ENCODE results near the gene IFRD2. TPM values are rescaled to one million over a fixed set of nuclear protein-coding genes. Genes with fewer than 3 reads are reported as not detected.
A peak's percentile ranks its signal among the peaks of the same experiment; 100 is the strongest.

IFRD2 gene
- total and polyA plus RNA-seq, 2 of the 13 experiments (the other 11 are each of a cell fraction or from before 2014, with no cell fraction given), result 32.8 to 96.1 TPM

DNA sequence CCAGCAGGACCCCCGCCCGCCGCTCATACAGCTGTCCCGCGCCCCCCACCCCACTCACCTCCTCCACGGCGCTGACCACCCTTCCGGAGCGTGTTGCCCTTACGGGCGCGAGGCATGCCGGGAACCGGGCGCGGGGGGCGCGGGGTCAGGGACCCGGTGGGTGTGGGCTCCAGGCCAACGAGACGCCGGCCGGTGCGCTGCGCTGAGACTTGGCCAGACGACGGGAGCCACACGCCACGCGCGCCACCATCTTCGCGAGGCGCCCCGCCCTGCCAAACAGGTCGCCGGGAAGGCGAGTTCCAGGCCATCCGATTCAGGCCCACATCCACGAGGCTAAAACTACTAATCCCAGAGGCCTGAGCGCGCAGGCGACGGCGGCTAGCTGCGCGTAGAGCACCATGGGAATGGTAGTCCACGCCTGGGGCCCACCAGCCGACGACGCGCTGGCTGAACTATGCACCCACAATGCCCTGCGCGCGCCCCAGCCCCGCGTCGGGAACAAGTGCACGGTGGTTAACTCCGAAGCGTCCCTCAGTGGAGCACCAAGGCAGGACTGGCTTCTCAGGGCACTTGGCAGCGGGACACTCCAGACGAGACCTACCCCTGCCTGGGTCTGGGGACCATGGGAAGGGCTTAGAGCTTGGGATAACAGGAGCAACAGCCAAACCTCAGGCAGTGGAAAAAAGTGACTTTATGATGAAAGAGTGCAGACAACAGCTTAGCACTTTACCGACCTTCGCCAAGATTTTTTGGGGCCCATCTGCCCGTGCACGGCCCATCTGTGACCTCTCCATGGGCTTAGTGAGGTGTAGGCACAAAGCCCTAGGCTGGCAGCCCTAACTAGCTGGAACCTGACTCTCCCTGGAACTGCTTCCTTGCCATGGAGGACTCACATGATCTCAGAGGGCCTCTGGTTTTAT is at the start of gene IFRD2 (continued):
- TF ChIP-seq ZBTB8A (CRISPR knock-in tag; IDR thresholded peaks at IDR 0.05; ENCODE audit: borderline replicate concordance, low read depth) (no peak), ZNF546 (CRISPR knock-in tag; conservative IDR thresholded peaks at IDR 0.05) (no peak), BRCA1 (CRISPR knock-in tag; IDR thresholded peaks at IDR 0.05) (no peak), RXRA (CRISPR knock-in tag; IDR thresholded peaks at IDR 0.05) (peak; percentile 60; the same call in 1 of the 2 replicates), TCF7L2 (IDR thresholded peaks at IDR 0.05; ENCODE audit: low read depth, low read length) (no peak), DNMT3B (CRISPR knock-in tag; conservative IDR thresholded peaks at IDR 0.05) (no peak), MYC (CRISPR knock-in tag; IDR thresholded peaks at IDR 0.05; ENCODE audit: borderline replicate concordance) (peak; percentile 76; the same call in 1 of the 2 replicates), BRD4 (CRISPR knock-in tag; IDR thresholded peaks at IDR 0.05) (no peak; the same call in 1 of the 2 replicates), ZNF253 (CRISPR knock-in tag; IDR thresholded peaks at IDR 0.05; ENCODE audit: borderline replicate concordance) (no peak), ZNF280B (CRISPR knock-in tag; IDR thresholded peaks at IDR 0.05; ENCODE audit: borderline replicate concordance) (no peak; the same call in 1 of the 2 replicates), ZFX (CRISPR knock-in tag; IDR thresholded peaks at IDR 0.05; ENCODE audit: low read depth) (peak; percentile 79), MIER3 (CRISPR knock-in tag; IDR thresholded peaks at IDR 0.05; ENCODE audit: borderline replicate concordance) (peak; percentile 63; the same call in 1 of the 2 replicates), TARDBP (CRISPR knock-in tag; IDR thresholded peaks at IDR 0.05) (peak; percentile 83), MEF2D (CRISPR knock-in tag; IDR thresholded peaks at IDR 0.05) (peak; percentile 67), SIN3A (IDR thresholded peaks at IDR 0.05; ENCODE audit: borderline replicate concordance, low read depth, low read length) (peak; percentile 70; the same call in 1 of the 2 replicates), FOSL1 (CRISPR knock-in tag; IDR thresholded peaks at IDR 0.05; ENCODE audit: borderline replicate concordance) (no peak)
- TF ChIP-seq, protein P1, sequence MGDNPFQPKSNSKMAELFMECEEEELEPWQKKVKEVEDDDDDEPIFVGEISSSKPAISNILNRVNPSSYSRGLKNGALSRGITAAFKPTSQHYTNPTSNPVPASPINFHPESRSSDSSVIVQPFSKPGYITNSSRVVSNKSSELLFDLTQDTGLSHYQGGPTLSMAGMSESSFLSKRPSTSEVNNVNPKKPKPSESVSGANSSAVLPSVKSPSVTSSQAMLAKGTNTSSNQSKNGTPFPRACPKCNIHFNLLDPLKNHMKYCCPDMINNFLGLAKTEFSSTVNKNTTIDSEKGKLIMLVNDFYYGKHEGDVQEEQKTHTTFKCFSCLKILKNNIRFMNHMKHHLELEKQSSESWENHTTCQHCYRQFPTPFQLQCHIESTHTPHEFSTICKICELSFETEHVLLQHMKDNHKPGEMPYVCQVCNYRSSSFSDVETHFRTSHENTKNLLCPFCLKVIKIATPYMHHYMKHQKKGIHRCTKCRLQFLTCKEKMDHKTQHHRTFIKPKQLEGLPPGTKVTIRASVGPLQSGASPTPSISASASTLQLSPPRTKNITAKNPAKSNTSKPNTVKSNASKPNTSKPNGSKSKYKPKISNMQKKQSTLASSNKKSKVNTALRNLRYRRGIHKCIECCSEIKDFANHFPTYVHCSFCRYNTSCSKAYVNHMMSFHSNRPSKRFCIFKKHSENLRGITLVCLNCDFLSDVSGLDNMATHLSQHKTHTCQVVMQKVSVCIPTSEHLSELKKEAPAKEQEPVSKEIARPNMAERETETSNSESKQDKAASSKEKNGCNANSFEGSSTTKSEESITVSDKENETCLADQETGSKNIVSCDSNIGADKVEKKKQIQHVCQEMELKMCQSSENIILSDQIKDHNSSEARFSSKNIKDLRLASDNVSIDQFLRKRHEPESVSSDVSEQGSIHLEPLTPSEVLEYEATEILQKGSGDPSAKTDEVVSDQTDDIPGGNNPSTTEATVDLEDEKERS (CRISPR knock-in tag; IDR thresholded peaks at IDR 0.05), result no peak; the same call in 1 of the 2 replicates
- TF ChIP-seq, protein P2, sequence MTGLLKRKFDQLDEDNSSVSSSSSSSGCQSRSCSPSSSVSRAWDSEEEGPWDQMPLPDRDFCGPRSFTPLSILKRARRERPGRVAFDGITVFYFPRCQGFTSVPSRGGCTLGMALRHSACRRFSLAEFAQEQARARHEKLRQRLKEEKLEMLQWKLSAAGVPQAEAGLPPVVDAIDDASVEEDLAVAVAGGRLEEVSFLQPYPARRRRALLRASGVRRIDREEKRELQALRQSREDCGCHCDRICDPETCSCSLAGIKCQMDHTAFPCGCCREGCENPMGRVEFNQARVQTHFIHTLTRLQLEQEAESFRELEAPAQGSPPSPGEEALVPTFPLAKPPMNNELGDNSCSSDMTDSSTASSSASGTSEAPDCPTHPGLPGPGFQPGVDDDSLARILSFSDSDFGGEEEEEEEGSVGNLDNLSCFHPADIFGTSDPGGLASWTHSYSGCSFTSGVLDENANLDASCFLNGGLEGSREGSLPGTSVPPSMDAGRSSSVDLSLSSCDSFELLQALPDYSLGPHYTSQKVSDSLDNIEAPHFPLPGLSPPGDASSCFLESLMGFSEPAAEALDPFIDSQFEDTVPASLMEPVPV (CRISPR knock-in tag; IDR thresholded peaks at IDR 0.05), result no peak
- TF ChIP-seq, protein P3, sequence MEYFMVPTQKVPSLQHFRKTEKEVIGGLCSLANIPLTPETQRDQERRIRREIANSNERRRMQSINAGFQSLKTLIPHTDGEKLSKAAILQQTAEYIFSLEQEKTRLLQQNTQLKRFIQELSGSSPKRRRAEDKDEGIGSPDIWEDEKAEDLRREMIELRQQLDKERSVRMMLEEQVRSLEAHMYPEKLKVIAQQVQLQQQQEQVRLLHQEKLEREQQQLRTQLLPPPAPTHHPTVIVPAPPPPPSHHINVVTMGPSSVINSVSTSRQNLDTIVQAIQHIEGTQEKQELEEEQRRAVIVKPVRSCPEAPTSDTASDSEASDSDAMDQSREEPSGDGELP (IDR thresholded peaks at IDR 0.05; ENCODE audit: borderline replicate concordance, low read depth), result peak; percentile 51; the same call in 1 of the 2 replicates

Data from HepG2 (cell line).